Stimulated activated CD4-positive, alpha-beta T cell treated with anti-CD3 and anti-CD28 coated beads, Interleukin-15, amount 100 ng/mL, for 48 hours (primary cell): ENCODE data around the gene PLEKHG3.

Experiments used
- DNase-seq, 2 donors: peaks; one replicate each; pipeline ENCODE4 v3.0.0-alpha.2; 2020; ENCODE audit warnings: low read depth in 2 of 2

PLEKHG3 gene

DNA sequence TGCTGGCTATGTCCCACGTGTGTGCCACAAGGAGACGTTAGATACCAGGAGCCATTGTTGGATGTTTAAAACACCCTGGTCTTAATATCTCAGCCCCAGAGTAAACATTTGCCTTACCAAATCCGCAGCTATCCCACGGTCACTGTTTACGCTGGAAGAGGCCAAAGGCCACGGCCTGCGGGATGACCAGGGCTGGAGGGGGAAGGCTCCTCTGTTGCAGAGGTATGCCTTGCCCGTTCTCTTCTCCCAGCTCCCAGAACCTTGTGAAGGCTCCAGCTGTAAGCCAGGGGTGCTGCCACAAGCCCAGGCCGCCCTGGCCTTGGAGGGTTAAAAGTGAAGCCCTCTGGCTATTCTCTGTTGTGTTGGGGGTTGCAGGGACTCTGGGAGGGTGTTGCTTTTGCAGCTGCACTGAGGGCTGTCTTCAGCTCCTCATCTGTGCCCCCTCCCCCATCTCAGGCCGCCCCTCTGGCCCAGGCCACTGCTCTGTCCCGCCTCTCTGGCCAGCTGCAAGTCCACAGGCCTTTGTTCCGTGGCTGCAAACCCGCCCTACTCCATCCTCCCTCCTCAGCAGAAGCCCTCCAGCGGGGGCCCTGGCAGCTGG is 2.5 kb downstream of the PLEKHG3 start:
- DNase-seq = no peak

GRCh38 chr14:64707661-64708060 is 3.4 kb downstream of the PLEKHG3 start:
- DNase-seq = no peak

DNA sequence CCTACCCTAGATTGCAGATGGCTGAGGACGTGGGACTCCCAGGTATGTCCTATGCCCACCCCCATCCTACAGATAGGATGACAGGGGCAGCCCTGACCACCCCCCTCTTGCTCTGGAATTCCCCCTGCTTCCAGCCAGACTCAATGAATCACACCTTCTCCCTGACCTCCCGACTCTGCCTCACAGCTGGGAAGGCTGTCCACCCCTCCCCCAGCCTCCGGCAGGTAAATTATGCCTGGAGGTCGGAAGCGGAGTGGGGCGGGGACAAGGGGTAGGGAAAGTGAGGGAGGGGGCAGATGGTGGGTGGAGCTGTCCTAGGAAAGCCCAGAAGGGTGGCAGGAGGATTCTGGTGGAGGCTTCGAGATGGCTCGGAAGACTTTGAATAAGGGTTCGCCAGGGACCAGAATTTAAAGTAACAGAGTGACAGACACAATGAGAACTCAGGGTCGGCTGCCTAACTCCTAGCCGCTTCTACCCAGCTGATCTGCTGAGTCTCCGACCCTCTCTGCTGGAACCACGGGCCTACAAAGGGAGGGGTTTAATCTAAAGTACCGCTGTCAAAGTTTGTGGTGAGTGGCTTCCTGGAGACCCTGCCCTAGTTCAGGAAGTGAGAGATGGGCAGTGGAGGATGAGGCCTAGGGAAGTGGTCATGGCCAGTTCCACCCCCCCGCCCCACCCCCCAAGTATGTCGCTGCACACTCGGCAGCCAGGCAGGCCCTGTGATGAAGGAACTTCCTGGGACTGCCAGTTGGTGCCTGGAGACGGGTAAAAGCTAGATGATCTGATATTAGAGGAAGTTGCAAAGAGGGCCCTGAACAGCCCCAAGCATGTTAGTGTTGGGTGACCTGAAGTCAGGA is 4.2 kb downstream of the PLEKHG3 start:
- no peak for DNase-seq

- no peak for DNase-seq
Measured at GRCh38 chr14:64709126-64709525, 4.9 kb downstream of the PLEKHG3 start.

GRCh38 chr14:64711039-64711438 is 6.8 kb downstream of the PLEKHG3 start:
- no peak for DNase-seq

DNA sequence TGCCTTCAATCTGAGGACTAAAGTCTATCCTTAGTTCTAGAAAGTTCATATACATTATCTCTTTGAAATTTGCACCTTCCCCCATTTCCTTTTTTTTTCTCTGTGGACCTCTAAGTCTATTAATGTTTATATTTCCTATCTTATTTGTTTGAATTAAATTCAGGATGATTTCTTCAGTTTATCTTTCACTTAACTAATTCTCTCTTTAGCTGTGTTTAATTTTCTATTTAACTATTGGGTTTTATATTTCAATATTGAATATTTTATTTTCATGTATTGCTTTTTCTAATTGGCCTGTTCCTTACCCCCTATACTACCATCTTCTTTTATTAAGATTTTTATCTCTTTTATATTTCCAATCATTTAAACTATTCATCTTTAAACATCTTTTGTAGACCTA is 9.5 kb downstream of the PLEKHG3 start:
- no peak for DNase-seq

GRCh38 chr14:64714432-64715025 is 10.3 kb downstream of the PLEKHG3 start:
- DNase-seq = no peak

DNA sequence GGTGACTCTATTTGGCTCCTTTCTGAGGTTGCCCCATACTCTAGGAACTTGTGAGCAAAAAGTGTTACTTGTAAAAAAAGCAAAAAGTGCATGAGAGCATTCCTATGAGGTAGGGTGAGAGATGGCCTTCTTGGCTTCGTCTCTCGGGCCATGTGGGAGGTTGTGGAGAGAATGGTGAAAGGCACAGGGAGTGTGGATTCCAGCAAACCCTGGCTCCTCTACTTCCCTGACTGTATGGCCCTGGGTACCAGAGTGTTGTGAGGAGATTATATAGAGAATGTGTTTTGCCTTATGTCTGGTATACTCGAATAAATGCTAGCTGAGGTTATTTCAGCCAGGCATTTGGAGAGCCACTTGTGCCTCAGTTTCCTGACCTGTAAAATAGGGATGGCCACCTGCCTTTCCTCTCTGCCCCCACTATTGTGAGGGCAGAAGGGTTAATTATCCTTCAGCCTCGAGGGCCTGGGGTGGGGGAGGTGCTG is 11.0 kb downstream of the PLEKHG3 start:
- no peak for DNase-seq

DNA sequence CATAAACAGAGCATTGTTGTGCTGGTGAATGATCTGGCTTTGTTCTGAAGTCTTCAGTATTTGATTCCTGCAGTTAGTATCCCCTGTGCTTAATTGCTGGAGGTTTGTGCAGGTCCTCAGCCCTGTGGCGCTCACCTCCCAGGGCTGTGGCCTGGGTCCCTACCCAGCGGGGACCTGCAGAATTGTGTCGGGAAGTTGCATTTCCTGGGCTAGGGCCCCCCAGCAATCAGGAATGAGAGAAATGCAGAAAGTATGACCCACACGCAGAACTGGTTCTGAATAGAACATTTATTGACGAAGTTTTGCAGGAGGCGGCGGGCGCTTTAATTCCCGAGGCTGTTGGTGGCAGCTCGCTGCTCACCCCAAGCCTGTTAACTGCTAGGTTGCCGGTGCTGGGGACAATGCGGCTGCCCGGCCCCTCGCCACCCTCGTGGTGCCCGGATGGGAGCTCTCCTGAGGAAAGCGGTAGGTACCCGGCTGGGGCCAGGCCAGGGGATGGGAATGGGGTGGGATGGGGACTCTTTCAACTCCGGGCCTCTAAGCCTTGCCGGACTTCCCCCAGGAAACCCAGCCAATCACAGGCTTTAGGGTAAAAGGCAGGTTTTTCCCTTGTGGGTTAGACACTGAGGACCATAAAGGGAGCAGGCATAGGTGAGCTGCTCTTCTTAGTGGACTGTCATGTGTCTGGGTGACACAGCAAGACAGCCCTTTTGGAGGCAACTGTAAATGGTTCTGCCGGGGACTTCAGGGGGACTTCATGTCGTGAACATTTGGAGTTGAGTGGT is 11.6 kb downstream of the PLEKHG3 start:
- no peak for DNase-seq

DNA sequence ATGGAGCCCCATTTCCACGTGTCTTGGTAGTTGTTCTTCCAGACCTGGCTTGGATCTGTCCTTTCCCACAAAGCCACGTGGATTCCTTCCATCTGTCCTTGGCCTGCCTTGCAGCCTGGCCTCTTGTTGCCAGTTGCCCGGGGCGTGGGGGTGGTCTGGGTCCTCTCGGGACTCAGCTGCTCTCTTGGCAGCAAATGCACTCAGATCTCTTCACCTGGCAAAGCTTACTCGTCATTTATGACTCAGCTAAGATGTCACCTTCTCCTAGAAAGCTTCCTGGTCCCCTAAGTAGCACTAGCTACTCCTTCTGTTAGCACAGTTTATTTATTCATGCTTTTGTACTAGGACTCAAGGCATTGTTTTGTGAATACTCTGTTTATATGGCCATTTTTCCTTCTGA is 13.6 kb downstream of the PLEKHG3 start:
- no peak for DNase-seq

GRCh38 chr14:64718762-64719161 is 14.5 kb downstream of the PLEKHG3 start:
- DNase-seq = no peak

DNA sequence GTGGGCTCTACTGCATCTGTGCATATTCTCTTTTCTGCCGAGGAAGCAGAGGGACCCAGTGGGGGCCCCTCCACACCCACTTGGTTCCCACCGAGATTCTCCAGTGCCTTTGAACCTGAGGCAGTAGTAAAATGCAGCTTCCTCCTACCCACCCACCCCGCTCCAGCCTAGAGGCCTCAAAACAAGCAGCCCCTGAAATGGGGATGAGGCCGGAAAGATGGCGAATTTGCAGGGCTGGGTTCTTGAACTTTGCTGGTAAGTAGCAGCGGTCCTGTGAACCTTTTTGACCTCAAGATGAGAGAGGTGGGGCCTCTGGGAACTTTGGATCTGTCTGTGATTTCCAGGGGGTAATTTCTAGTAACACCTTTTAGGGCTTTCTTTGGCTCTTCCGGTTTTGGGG is 15.4 kb downstream of the PLEKHG3 start:
- no peak for DNase-seq

- no peak for DNase-seq
Measured at GRCh38 chr14:64720131-64720576, 15.9 kb downstream of the PLEKHG3 start.

DNA sequence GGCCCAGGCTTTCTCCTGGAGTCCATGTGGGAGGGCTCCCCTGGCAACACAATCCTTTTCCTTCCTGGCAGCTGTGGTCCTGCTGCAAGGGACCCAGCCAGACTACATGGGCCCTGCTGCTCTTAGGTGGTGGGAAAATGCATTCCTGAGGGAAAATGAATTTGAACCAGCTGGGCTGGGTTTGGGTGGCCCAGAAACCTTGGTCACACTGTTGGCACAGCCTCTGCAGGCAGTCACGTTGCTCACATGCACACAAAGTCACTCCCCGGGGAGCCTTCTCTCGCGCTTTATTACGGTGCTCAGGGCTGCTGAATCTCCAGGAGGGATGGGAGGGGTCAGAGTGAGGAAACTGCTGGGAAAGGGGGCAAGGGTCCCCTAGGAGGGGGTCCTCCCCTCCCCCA is 17.2 kb downstream of the PLEKHG3 start:
- DNase-seq = no peak

GRCh38 chr14:64721899-64722298 is 17.7 kb downstream of the PLEKHG3 start:
- DNase-seq = no peak

DNA sequence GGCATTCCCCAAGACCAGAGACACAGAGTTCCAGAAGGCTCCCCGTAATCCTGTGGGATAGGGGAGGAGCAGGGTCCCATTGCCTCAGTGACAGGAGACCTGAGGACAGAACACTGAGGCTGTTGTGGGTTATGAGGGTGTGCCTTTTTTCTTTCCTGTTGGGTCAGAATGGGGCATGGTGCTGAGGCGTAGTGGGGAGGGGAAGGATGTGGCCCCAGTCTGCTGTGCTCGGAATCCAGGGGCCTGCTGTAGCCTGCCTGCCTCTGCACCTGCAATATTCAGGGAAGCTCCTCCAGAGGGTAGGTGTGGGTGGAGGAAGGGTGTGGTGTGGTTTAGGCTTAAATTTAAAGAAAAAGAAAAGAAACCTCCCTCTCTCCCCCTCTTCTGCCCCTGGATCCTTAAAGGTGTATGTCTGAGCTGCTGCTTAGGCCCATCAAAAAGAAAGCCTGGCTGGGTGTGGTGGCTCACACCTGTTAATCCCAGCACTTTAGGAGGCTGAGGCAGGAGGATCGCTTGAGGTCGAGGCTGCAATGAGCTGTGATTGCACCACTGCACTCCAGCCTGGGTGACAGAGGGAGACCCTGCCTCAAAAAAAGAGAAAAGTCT is 18.7 kb downstream of the PLEKHG3 start:
- DNase-seq = no peak

GRCh38 chr14:64723691-64724577 is 19.7 kb downstream of the PLEKHG3 start:
- no peak for DNase-seq

- DNase-seq = no peak
Measured at GRCh38 chr14:64724578-64724930, 20.3 kb downstream of the PLEKHG3 start.

- no peak for DNase-seq
Measured at GRCh38 chr14:64725261-64725815, 21.1 kb downstream of the PLEKHG3 start.

- DNase-seq = no peak
Measured at GRCh38 chr14:64725879-64726584, 21.8 kb downstream of the PLEKHG3 start.
